NCI-H69 (cell line): ENCODE measurements around the gene ZNF660.

Experiments
- DNase-seq: peaks from one replicate; lab custom pipeline; 2025; lab: John Stamatoyannopoulos, UW

ZNF660 gene

GRCh38 chr3:44632193-44632592 lies 47.4 kb downstream of the ZNF660 start:
- DNase-seq = no peak

- no peak for DNase-seq
Measured at GRCh38 chr3:44642337-44642736, 57.6 kb downstream of the ZNF660 start.

- no peak for DNase-seq
Measured at GRCh38 chr3:44643024-44643423, 58.3 kb downstream of the ZNF660 start.

GRCh38 chr3:44647771-44648170 lies 63.0 kb downstream of the ZNF660 start:
- DNase-seq = no peak

- DNase-seq = peak; percentile 91
Measured at GRCh38 chr3:44648564-44649229, 63.9 kb downstream of the ZNF660 start, which contains the start of gene ZNF35. ZNF35 (plus strand) TSS chr3:44648732; CDS start chr3:44651068, 2,336 bp downstream.
